ENCODE measurements around the gene FBXO28. TPM values are rescaled to one million over a fixed set of nuclear protein-coding genes. Genes with fewer than 3 reads are reported as not detected.

Gene FBXO28
- polyA plus RNA-seq, 1 donor (not counting 4 experiments of a cell fraction or from before 2014, with no cell fraction given) = 36.5 TPM

GRCh38 chr1:224098007-224098406, 15.9 kb upstream of the FBXO28 start:
- Histone ChIP-seq H3K4me1 (ENCODE audit: control insufficient read depth, extremely low read depth, insufficient read depth, low read length) (no peaks in the 10 kb centered on the region), H3K9ac (ENCODE audit: control insufficient read depth, extremely low read depth, insufficient read depth, low read length) (no peak overlapping the region), H3K27me3 (ENCODE audit: control insufficient read depth, extremely low read depth, insufficient read depth, low read length) (peaks cover 14% of the 10 kb centered on the region), H3K36me3 (ENCODE audit: control insufficient read depth in 2 of 2, extremely low read depth in 1 of 2, insufficient read depth in 2 of 2, low read length in 2 of 2) (no peaks in the 10 kb centered on the region), H3K79me2 (ENCODE audit: control insufficient read depth, insufficient read depth, low read length) (no peaks in the 10 kb centered on the region), H3K4me2 (ENCODE audit: control insufficient read depth, extremely low read depth, insufficient read depth, low read depth, low read length) (no peak overlapping the region), H3K9me1 (ENCODE audit: control insufficient read depth, extremely low read depth, insufficient read depth, low read length) (no peaks in the 10 kb centered on the region), H3K9me3 (ENCODE audit: control insufficient read depth, low read depth, low read length) (no peaks in the 10 kb centered on the region), H4K20me1 (ENCODE audit: control insufficient read depth, extremely low read depth, insufficient read depth, low read length) (no peaks in the 10 kb centered on the region), H2AFZ (ENCODE audit: control insufficient read depth, low read length) (no peak overlapping the region), H3K4me3 (ENCODE audit: control insufficient read depth in 2 of 3, extremely low read depth in 1 of 3, insufficient read depth in 2 of 3, low read depth in 1 of 3, low read length in 3 of 3) (no peak overlapping the region), H3K27ac (ENCODE audit: control insufficient read depth, insufficient read depth, low read length) (no peak overlapping the region)
- DNase-seq (ENCODE audit: low read depth, low spot score) (no peak), FAIRE-seq (no peak)
- dilution Hi-C loops (cut with MboI; ENCODE audit: extremely low pct_ligation_motif_present, low sequenced_read_pairs) = no loop called here
- TF ChIP-seq CTCF (optimal IDR thresholded peaks at IDR 0.05 in 1 of 3, IDR thresholded peaks at IDR 0.05 in 1 of 3, conservative IDR thresholded peaks at IDR 0.05 in 1 of 3; ENCODE audit: extremely low read depth in 1 of 3, insufficient read depth in 2 of 3, low read length in 3 of 3) = no peak
- TF ChIP-seq EZH2 (IDR thresholded peaks at IDR 0.05; ENCODE audit: low read length) = no peak

GRCh38 chr1:224106568-224107281, 7.2 kb upstream of the FBXO28 start:
- no peaks in the 10 kb centered on the region for H3K36me3 ChIP-seq (ENCODE audit: control insufficient read depth in 2 of 2, extremely low read depth in 1 of 2, insufficient read depth in 2 of 2, low read length in 2 of 2)
- peak overlapping the region; percentile 80 for H2AFZ ChIP-seq (ENCODE audit: control insufficient read depth, low read length)
- no peaks in the 10 kb centered on the region for H4K20me1 ChIP-seq (ENCODE audit: control insufficient read depth, extremely low read depth, insufficient read depth, low read length)
- H3K9me3 ChIP-seq (ENCODE audit: control insufficient read depth, low read depth, low read length) = no peaks in the 10 kb centered on the region
- H3K79me2 ChIP-seq (ENCODE audit: control insufficient read depth, insufficient read depth, low read length) = no peaks in the 10 kb centered on the region
- peak overlapping the region; percentile 45 for H3K4me2 ChIP-seq (ENCODE audit: control insufficient read depth, extremely low read depth, insufficient read depth, low read depth, low read length)
- H3K9me1 ChIP-seq (ENCODE audit: control insufficient read depth, extremely low read depth, insufficient read depth, low read length) = no peaks in the 10 kb centered on the region
- dilution Hi-C loops (cut with MboI; ENCODE audit: extremely low pct_ligation_motif_present, low sequenced_read_pairs) = no loop called here
- no peak overlapping the region for H3K27ac ChIP-seq (ENCODE audit: control insufficient read depth, insufficient read depth, low read length)
- H3K4me3 ChIP-seq (ENCODE audit: control insufficient read depth in 2 of 3, extremely low read depth in 1 of 3, insufficient read depth in 2 of 3, low read depth in 1 of 3, low read length in 3 of 3) = no peak overlapping the region
- no peak overlapping the region for H3K9ac ChIP-seq (ENCODE audit: control insufficient read depth, extremely low read depth, insufficient read depth, low read length)
- DNase-seq (ENCODE audit: low read depth, low spot score) = no peak
- no peaks in the 10 kb centered on the region for H3K27me3 ChIP-seq (ENCODE audit: control insufficient read depth, extremely low read depth, insufficient read depth, low read length)
- peak; percentile 59 for FAIRE-seq
- TF ChIP-seq CTCF (optimal IDR thresholded peaks at IDR 0.05 in 1 of 3, IDR thresholded peaks at IDR 0.05 in 1 of 3, conservative IDR thresholded peaks at IDR 0.05 in 1 of 3; ENCODE audit: extremely low read depth in 1 of 3, insufficient read depth in 2 of 3, low read length in 3 of 3) (peak; percentile 47 to 71 (median 59)), EZH2 (IDR thresholded peaks at IDR 0.05; ENCODE audit: low read length) (no peak)
- H3K4me1 ChIP-seq (ENCODE audit: control insufficient read depth, extremely low read depth, insufficient read depth, low read length) = peaks cover 4% of the 10 kb centered on the region

All from keratinocyte (primary cell).